ENCODE measurements around the gene P2RY1.

DNA sequence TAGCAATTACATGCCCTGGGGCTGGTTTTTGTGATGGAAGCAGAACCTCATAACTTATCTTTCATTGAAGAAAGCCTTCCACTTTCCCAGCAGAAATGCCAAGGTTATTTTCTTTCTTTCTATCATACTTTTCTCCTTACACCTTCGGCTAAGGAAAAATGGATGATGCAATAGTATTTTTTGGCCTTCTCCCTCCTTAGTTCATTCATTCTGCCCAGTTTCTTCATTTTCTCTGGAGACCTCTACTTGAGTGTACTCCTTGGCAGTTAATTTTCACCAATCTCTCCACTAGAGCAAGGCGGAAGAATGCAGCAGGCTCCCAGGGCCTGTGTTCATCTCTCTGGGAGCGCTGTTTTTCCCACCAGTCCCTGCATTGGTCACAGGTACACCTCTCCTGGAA lies 7.6 kb upstream of the P2RY1 start:
- TF ChIP-seq SP1 (IDR thresholded peaks at IDR 0.05; ENCODE audit: low read depth) (no peak), SIN3A (IDR thresholded peaks at IDR 0.05; ENCODE audit: low read depth) (no peak)
- TF ChIP-seq, protein P1, sequence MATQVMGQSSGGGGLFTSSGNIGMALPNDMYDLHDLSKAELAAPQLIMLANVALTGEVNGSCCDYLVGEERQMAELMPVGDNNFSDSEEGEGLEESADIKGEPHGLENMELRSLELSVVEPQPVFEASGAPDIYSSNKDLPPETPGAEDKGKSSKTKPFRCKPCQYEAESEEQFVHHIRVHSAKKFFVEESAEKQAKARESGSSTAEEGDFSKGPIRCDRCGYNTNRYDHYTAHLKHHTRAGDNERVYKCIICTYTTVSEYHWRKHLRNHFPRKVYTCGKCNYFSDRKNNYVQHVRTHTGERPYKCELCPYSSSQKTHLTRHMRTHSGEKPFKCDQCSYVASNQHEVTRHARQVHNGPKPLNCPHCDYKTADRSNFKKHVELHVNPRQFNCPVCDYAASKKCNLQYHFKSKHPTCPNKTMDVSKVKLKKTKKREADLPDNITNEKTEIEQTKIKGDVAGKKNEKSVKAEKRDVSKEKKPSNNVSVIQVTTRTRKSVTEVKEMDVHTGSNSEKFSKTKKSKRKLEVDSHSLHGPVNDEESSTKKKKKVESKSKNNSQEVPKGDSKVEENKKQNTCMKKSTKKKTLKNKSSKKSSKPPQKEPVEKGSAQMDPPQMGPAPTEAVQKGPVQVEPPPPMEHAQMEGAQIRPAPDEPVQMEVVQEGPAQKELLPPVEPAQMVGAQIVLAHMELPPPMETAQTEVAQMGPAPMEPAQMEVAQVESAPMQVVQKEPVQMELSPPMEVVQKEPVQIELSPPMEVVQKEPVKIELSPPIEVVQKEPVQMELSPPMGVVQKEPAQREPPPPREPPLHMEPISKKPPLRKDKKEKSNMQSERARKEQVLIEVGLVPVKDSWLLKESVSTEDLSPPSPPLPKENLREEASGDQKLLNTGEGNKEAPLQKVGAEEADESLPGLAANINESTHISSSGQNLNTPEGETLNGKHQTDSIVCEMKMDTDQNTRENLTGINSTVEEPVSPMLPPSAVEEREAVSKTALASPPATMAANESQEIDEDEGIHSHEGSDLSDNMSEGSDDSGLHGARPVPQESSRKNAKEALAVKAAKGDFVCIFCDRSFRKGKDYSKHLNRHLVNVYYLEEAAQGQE (IDR thresholded peaks at IDR 0.05; ENCODE audit: low read depth), result no peak
